ENCODE data around the gene TOB1. TPM values are rescaled to one million over a fixed set of nuclear protein-coding genes. Genes with fewer than 3 reads are reported as not detected.

TOB1 gene
- total and polyA plus RNA-seq, 3 donors from 2014 or later, result 18.4 to 42.8 (median 26.1) TPM

DNA sequence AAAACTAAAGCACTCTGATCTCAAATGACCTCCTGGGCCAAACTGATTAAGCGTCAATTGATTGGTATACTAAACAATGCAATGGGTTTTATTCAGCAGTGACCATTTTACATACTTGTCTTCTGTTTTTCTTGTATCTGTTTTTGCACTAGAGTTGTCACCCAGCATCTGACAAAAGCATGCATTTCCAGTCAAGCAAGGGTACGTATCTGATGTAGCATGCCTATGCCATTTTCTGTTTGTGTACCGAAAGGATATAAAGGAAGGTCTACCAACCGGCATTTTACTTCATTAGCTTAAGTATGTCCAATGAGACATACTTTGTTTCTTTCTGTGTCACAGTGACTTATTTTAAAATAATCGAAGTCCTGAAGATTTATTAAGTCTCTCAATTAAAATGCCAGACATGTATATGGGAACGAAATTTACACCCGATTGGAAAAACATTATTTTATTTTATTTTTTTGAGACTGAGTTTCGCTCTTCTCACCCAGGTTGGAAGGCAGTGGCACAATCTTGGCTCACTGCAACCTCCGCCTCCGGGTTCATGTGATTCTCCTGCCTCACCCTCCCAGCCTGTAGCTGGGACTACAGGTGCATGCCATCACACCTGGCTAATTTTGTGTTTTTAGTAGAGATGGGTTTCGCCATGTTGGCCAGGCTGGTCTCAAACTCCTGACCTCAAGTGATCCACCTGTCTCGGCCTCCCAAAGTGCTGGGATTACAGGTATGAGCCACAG, 7.5 kb downstream of the TOB1 start:
- WGBS, 2 donors, result 94% methylated on average over 12 of the region's 12 CpGs
- intact Hi-C loops (cut with DNase I; ENCODE audit: low total_unique reads), result no loop called here
- Histone ChIP-seq H3K27me3 (no peaks in the 10 kb centered on the region), H3K36me3 (ENCODE audit: low read depth, missing control alignments) (no peaks in the 10 kb centered on the region), H3K27ac (no peak overlapping the region), H3K4me3 (no peak overlapping the region), H3K9me3 (no peaks in the 10 kb centered on the region), H3K4me1 (peaks cover 7% of the 10 kb centered on the region)
- DNase-seq, result no peak
- TF ChIP-seq POLR2A (IDR thresholded peaks at IDR 0.05), result no peak
- TF ChIP-seq, protein P1, sequence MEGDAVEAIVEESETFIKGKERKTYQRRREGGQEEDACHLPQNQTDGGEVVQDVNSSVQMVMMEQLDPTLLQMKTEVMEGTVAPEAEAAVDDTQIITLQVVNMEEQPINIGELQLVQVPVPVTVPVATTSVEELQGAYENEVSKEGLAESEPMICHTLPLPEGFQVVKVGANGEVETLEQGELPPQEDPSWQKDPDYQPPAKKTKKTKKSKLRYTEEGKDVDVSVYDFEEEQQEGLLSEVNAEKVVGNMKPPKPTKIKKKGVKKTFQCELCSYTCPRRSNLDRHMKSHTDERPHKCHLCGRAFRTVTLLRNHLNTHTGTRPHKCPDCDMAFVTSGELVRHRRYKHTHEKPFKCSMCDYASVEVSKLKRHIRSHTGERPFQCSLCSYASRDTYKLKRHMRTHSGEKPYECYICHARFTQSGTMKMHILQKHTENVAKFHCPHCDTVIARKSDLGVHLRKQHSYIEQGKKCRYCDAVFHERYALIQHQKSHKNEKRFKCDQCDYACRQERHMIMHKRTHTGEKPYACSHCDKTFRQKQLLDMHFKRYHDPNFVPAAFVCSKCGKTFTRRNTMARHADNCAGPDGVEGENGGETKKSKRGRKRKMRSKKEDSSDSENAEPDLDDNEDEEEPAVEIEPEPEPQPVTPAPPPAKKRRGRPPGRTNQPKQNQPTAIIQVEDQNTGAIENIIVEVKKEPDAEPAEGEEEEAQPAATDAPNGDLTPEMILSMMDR (IDR thresholded peaks at IDR 0.05), result no peak

DNA sequence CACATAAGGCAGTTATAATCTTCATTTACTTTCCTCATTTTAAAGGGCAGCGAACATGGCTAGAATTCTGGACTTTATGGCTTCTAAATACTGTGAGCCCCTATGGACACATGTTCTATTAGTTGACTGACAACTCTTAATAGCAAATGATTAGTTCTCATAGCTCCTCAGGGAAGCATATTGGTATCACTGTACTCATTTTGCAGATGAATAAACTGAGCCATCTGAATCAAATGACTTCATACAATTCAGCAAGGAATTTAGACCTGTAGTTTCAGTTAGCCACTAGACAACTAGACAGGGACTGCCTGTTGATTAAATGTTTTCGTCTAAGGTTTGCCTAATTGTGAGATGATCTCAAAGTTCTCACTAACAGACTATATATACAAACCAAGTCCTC, 9.7 kb downstream of the TOB1 start:
- Histone ChIP-seq H3K4me1 (peaks cover 2% of the 10 kb centered on the region), H3K4me3 (no peak overlapping the region), H3K36me3 (ENCODE audit: low read depth, missing control alignments) (no peaks in the 10 kb centered on the region), H3K27me3 (no peaks in the 10 kb centered on the region), H3K27ac (no peak overlapping the region), H3K9me3 (no peaks in the 10 kb centered on the region)
- intact Hi-C loops (cut with DNase I; ENCODE audit: low total_unique reads), result no loop called here
- no peak for DNase-seq
- 95 to 96% methylated on average over 2 of the region's 2 CpGs for WGBS, 2 donors
- TF ChIP-seq, protein P1 (IDR thresholded peaks at IDR 0.05), result no peak
- TF ChIP-seq POLR2A (IDR thresholded peaks at IDR 0.05), result no peak

DNA sequence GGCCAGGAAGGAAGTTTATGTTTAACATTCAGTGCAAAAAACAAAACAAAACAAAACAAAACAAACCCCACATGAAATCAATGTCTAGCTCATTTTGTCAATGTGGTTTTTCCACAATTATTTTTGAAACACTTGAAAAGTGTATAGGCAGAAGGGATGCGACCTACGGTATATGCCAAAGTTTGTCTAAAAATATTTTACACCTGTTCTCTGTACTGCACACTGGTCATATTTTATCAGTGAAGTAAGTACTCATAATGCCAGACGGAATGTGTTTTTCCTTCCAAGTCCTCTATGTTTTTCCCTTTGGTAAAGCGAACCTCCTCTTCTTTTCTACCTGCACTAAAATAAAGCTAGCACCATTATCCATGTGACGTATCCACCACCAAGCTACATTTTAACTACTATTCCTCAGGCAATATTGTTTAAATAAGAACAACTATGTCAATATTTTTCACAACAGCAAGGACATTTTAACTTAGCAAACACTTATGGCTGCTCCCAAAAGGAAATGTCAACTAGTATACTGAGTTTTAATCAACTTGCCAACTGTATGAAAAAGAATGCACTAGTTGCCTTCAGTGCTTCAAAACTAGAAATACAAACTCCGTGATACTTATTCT, 10.3 kb downstream of the TOB1 start:
- Histone ChIP-seq H3K36me3 (ENCODE audit: low read depth, missing control alignments) (no peaks in the 10 kb centered on the region), H3K9me3 (no peaks in the 10 kb centered on the region), H3K27me3 (no peaks in the 10 kb centered on the region), H3K4me1 (no peaks in the 10 kb centered on the region), H3K27ac (no peak overlapping the region), H3K4me3 (no peak overlapping the region)
- DNase-seq, result no peak
- intact Hi-C loops (cut with DNase I; ENCODE audit: low total_unique reads), result no loop called here
- TF ChIP-seq POLR2A (IDR thresholded peaks at IDR 0.05), result no peak
- TF ChIP-seq, protein P1 (IDR thresholded peaks at IDR 0.05), result no peak
- WGBS, 2 donors, result 88 to 95% methylated on average over 6 of the region's 6 CpGs

DNA sequence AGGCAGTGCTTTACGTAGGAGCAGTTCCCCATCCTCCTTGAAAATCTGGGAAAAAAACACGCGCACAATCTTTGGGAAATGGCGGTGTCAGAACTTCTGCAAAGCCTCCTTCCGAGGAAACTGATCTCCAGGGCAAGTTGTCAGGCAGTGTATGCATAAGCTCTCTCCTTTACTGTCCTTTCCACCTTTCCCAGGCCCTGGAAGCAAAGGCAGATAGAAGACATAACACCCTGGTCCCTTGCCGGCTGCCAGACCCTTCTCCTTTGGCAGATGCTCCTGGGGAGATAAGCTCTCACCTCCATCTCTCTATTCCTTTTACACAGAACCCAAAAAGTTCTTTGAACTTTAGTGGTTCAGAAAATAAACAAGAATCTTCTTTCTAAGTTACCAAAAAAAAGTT, 12.4 kb downstream of the TOB1 start:
- intact Hi-C loops (cut with DNase I; ENCODE audit: low total_unique reads), result no loop called here
- Histone ChIP-seq H3K4me3 (no peak overlapping the region), H3K27ac (no peak overlapping the region), H3K4me1 (no peaks in the 10 kb centered on the region), H3K9me3 (no peaks in the 10 kb centered on the region), H3K27me3 (no peaks in the 10 kb centered on the region), H3K36me3 (ENCODE audit: low read depth, missing control alignments) (no peaks in the 10 kb centered on the region)
- TF ChIP-seq, protein P1 (IDR thresholded peaks at IDR 0.05), result no peak
- no peak for TF ChIP-seq POLR2A (IDR thresholded peaks at IDR 0.05)
- WGBS, 2 donors, result 94 to 95% methylated on average over 6 of the region's 6 CpGs
- DNase-seq, result no peak
